ENCODE measurements around the gene ASIC3.
A peak's percentile ranks its signal among the peaks of the same experiment; 100 is the strongest.
"Not testable (repeated sequence)": the region's sequence is repeated elsewhere in the genome, so short reads cannot be mapped to it uniquely, and the experiment has no call there.

ASIC3 gene

GRCh38 chr7:151047976-151048815 is at the start of gene ASIC3:
TSS of gene ASIC3 (plus strand) at chr7:151048531. CDS start at chr7:151048886, 355 bp downstream.
- no peak for DNase-seq

DNA sequence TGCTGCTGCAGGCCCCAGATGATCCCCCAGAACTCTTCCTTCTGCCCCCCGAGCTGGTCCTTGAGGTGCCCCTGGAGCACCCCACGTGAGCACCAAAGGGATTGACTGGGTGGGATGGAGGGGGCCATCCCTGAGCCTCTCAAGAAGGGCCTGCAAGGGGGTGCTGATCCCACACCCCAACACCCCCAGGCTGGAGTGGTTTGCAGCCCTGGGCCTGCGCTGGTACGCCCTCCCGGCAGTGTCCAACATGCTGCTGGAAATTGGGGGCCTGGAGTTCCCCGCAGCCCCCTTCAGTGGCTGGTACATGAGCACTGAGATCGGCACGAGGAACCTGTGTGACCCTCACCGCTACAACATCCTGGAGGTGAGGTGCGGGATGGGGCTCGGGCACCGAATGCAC is 49.3 kb upstream of the ASIC3 start:
- DNase-seq, result no peak

DNA sequence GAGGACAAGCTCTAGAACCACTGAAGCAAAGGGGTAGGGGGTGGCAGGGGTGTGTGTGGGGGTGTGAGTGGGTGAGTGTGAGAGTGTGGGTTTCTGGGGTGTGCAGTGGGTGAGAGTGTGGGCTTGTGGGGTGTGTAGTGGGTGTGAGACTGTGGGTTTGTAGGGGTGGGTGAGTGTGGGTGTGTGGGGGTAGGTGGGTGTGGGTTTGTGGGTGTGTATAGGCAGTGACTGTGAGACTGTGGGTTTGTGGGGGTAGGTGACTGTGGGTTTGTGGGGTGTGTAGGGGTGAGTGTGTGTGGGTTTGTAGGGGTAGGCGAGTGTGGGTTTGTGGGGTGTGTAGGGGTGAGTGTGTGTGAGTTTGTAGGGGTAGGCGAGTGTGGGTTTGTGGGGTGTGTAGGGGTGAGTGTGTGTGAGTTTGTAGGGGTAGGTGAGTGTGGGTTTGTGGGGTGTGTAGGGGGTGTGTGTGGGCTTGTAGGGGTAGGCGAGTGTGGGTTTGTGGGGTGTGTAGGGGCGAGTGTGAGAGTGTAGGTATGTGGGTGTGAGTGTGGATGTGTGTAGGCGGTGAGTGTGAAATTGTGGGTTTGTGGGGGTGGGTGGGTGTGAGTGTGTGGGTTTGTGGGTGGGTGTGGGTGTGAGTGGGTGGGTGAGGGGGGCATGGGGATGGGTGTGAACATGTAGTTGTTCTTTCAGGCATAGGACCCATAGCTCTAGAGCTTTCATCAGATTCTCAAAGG is 48.7 kb upstream of the ASIC3 start:
- no peak for DNase-seq

GRCh38 chr7:151000897-151001495 is 47.3 kb upstream of the ASIC3 start:
- peak; percentile 71 for DNase-seq

DNA sequence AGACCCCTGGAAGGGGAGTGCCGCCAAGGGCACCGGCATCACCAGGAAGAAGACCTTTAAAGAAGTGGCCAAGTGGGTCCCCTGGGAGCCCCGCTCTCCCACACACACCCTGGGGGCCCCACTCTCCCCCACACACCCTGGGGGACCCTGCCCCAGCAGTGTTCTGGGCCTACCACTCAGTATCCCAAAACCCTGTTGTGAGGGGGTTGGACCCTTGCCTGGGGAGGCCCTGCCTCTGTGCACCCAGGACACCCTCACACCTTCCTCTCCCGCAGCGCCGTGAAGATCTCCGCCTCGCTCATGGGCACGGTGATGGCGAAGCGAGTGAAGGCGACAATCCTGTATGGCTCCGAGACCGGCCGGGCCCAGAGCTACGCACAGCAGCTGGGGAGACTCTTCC is 46.8 kb upstream of the ASIC3 start:
- DNase-seq, result no peak

GRCh38 chr7:151003572-151003971 is 44.8 kb upstream of the ASIC3 start:
- no peak for DNase-seq

GRCh38 chr7:151005566-151005965 is 42.8 kb upstream of the ASIC3 start:
- no peak for DNase-seq

DNA sequence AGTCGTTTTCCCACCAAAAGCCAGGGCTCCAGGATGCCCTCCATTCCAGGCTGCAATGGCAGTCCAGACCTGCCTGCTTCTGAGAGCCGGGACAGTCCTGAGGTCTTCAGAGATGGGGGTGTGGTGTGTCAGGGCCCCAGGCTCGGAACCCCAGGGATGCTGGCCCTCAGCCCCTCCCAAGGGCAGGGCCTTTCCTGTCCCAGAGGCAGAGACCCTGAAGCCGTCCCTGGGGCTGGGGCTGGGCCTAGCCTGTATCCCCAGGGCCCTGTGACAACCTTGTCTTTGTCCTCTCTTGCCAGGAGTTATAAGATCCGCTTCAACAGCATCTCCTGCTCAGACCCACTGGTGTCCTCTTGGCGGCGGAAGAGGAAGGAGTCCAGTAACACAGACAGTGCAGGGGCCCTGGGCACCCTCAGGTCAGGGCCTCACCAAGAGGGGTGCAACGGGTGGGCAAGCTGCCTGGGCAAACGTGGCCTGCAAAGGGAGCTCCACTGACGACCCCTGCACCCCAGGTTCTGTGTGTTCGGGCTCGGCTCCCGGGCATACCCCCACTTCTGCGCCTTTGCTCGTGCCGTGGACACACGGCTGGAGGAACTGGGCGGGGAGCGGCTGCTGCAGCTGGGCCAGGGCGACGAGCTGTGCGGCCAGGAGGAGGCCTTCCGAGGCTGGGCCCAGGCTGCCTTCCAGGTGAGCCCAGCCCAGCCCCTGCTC is 41.6 kb upstream of the ASIC3 start:
- no peak for DNase-seq

- DNase-seq, result no peak
Measured at GRCh38 chr7:151007469-151007898, 40.8 kb upstream of the ASIC3 start.

DNA sequence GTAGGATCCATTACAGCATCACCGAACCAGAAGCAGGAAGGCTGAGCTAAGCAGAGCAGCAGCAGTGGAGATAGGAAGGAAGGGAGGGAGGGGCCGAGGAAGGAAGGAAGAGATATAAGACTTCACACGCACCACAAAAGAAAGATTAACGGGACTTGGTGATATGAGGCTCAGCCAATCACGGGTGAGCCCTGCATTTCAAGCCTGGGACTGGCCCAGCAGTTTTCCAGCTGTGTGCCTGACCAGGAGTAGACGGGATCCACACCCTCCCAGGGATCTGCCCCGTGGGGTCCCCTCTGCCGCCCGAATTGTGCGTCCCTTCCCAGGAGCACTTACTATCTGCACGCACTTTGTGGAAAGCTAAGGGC is 40.2 kb upstream of the ASIC3 start:
- DNase-seq, result peak; percentile 90

GRCh38 chr7:151008511-151009323 is 39.6 kb upstream of the ASIC3 start:
- peak; percentile 84 for DNase-seq

GRCh38 chr7:151009327-151010036 is 38.8 kb upstream of the ASIC3 start:
- no peak for DNase-seq

DNA sequence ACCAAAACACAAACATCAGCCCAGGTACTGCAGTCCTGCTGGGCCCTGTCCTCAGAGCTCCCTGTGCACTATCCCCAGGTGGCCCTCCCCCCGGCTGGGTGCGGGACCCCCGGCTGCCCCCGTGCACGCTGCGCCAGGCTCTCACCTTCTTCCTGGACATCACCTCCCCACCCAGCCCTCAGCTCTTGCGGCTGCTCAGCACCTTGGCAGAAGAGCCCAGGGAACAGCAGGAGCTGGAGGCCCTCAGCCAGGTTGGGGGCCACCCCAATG is 38.4 kb upstream of the ASIC3 start:
- DNase-seq, result no peak

GRCh38 chr7:151010307-151011096 is 37.8 kb upstream of the ASIC3 start:
- DNase-seq, result no peak

DNA sequence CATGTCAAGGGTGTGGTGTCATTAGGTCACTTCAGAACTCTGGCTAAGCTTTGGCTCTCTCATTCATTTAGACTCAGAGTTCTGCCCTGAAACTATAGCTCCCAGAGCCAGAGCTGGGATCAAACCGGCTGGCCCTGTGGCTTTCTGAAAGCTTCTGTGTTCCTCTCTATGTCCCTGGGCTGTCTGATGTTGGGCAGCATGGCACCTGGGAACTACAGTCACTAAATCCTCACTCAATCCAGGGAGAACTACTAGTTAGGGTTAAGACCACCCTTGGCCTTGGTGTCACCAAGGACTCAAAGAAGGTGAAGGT is 37.3 kb upstream of the ASIC3 start:
- DNase-seq, result no peak

GRCh38 chr7:151011616-151012015 is 36.7 kb upstream of the ASIC3 start:
- DNase-seq, result not testable (repeated sequence)

DNA sequence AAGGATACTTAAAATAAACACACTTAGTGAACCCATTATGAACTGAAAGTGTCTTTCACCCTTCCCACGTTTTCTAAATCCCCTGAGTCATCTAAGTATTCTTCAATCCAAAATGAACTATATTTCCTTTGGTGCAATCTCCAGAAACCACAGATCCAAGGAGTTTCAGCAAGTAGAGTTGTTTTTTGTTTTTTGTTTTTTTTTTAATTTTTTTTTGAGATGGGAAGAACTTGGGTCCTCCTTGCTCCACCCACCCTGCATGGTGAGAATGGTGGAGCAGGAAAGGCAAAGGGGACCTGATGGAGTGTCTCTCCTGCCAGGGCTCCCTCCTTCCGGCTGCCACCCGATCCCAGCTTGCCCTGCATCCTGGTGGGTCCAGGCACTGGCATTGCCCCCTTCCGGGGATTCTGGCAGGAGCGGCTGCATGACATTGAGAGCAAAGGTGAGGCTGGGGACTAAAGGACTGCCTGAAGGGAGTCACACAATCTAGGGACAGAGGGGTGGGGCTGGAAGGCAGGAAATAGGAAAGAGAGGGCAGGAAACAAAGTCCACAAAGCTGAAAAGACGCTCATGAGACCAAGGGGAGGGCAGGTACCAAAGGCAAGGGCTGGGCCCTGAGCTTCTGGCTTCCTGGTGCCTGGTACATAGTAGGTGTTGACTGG is 36.2 kb upstream of the ASIC3 start:
- DNase-seq, result no peak

DNA sequence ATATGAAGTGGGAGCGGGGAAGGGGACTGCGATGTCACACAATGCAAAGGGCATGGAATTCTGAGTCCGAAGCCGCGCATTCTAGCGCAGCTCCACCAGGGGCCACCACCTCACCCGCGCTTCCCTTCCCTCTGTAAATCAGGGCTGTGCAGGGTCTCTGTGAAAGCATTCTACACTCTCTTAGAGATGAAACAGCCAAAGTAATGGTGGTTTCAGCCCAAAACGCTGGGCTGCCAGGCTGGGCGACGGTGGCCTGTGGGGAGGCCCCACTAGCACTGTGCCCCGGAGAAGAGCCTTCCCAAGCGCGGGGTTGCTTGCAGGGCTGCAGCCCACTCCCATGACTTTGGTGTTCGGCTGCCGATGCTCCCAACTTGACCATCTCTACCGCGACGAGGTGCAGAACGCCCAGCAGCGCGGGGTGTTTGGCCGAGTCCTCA is 35.4 kb upstream of the ASIC3 start:
- peak; percentile 54 for DNase-seq

GRCh38 chr7:151013356-151013732 is 35.0 kb upstream of the ASIC3 start:
- DNase-seq, result no peak

DNA sequence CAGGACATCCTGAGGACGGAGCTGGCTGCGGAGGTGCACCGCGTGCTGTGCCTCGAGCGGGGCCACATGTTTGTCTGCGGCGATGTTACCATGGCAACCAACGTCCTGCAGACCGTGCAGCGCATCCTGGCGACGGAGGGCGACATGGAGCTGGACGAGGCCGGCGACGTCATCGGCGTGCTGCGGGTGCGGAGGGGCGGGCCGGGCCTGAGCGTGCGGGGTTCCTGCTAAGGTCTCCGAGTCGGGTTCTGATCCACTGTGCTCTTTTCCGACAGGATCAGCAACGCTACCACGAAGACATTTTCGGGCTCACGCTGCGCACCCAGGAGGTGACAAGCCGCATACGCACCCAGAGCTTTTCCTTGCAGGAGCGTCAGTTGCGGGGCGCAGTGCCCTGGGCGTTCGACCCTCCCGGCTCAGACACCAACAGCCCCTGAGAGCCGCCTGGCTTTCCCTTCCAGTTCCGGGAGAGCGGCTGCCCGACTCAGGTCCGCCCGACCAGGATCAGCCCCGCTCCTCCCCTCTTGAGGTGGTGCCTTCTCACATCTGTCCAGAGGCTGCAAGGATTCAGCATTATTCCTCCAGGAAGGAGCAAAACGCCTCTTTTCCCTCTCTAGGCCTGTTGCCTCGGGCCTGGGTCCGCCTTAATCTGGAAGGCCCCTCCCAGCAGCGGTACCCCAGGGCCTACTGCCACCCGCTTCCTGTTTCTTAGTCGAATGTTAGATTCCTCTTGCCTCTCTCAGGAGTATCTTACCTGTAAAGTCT is 34.4 kb upstream of the ASIC3 start:
- DNase-seq, result peak; percentile 84
